GM20000 (cell line): ENCODE measurements around the gene FCER1G.

ENCODE experiments used
- DNase-seq: peaks from one replicate; pipeline ENCODE4 v3.0.0; 2012; ENCODE audit warnings: low spot score
- CTCF ChIP-seq: IDR thresholded peaks from 2 replicates; pipeline ENCODE4 v1.5.1; 2012; ENCODE audit warnings: mild to moderate bottlenecking, control low read depth; ENCODE audit errors: extremely low read depth, missing control alignments

FCER1G gene

GRCh38 chr1:161215076-161215475, at the start of gene FCER1G:
TSS of gene FCER1G (plus strand) at chr1:161215295. CDS start at chr1:161215322, 27 bp downstream.
- no peak for TF ChIP-seq CTCF
- DNase-seq: no peak

- peak; percentile 90 for DNase-seq
- TF ChIP-seq CTCF: peak; percentile 37
Observed at GRCh38 chr1:161165742-161166668, 49.1 kb upstream of the FCER1G start, which contains the start of gene PPOX. TSS of gene PPOX (plus strand) at chr1:161166426. CDS start at chr1:161166848, 422 bp downstream.

- no peak for TF ChIP-seq CTCF
- DNase-seq: no peak
Observed at GRCh38 chr1:161166669-161167548, 48.2 kb upstream of the FCER1G start.

GRCh38 chr1:161168906-161169305, 46.2 kb upstream of the FCER1G start:
- no peak for TF ChIP-seq CTCF
- no peak for DNase-seq

- TF ChIP-seq CTCF: no peak
Observed at GRCh38 chr1:161171191-161171590, 43.9 kb upstream of the FCER1G start.

GRCh38 chr1:161171696-161172095, 43.4 kb upstream of the FCER1G start:
- no peak for DNase-seq
- no peak for TF ChIP-seq CTCF

More at GRCh38 chr1:161171191-161171590, 43.9 kb upstream of the FCER1G start:
- no peak for DNase-seq

GRCh38 chr1:161172349-161172748, 42.7 kb upstream of the FCER1G start:
- no peak for TF ChIP-seq CTCF
- DNase-seq: no peak
